ENCODE data around the gene RNF126.
"Not testable (repeated sequence)": the region's sequence is repeated elsewhere in the genome, so short reads cannot be mapped to it uniquely, and the experiment has no call there.

The RNF126 gene

GRCh38 chr19:609004-609346, 54.0 kb downstream of the RNF126 start:
- no peak for DNase-seq

- no peak for DNase-seq
Measured at GRCh38 chr19:608155-609003, 54.6 kb downstream of the RNF126 start.

DNA sequence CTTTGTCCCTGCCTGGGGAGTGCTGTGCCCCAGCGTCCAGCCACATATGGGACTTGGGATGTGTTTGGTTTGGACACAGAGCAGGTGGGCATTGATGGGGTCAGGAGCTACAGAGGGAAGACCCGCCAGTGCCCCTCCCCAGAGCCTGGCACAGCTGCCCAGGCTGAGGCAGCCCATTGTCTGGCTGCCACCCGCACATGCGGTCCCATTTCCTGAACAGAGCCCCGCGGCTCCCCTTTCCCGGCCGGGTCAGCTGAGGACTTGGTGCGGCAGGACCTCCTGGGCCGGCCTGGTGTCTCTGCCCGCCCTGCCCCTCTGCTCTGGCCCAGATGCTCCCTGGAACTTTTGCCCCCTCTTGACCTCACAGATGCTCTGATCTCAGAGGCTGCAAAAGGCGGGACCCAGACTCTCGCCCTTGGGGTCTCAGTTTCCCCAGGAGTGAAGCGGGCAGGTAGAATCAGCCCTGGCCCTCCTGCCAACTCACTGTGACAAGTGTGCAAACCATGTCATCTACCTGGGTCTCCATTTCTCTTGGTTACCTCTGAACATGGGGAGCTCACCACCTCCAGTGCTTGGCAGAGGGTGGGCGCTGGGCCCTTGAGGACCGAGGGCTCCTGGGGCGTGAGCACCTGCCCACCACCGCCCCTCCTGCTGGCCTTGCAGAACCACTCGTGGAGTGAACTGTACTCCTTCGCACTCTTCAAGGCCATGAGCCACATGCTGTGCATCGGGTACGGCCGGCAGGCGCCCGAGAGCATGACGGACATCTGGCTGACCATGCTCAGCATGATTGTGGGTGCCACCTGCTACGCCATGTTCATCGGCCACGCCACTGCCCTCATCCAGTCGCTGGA, 55.5 kb downstream of the RNF126 start:
- DNase-seq: no peak

GRCh38 chr19:605061-605971, 57.7 kb downstream of the RNF126 start:
- DNase-seq: not testable (repeated sequence)

DNA sequence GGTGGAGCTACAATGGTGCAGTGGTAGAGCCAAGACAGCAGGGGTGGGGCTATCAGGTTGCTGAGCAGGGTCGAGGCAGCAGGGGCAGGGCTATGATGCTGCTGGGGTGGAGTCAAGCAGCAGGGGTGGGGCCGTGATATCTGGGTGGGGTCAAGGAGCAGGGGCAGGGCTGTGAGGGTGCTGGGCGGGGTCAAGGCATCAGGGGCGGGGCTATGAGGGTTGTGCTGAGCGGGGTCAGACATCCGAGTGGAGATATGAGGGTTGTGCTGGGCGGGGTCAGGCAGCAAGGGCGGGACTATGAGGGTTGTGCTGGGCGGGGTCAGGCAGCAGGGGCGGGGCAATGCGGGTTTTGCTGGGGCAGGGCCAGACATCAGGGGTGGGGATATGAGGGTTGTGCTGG, 58.7 kb downstream of the RNF126 start:
- no peak for DNase-seq

DNA sequence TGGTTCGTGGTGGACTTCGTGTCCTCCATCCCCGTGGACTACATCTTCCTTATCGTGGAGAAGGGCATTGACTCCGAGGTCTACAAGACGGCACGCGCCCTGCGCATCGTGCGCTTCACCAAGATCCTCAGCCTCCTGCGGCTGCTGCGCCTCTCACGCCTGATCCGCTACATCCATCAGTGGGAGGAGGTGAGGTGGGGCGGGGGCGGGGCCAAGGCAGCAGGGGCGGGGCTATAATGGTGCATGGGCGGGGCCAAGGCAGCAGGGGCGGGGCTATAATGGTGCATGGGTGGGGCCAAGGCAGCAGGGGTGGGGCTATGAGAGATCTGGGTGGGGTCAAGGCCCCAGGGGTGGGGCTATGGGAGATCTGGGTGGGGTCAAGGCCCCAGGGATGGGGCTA, 59.2 kb downstream of the RNF126 start:
- not testable (repeated sequence) for DNase-seq

DNA sequence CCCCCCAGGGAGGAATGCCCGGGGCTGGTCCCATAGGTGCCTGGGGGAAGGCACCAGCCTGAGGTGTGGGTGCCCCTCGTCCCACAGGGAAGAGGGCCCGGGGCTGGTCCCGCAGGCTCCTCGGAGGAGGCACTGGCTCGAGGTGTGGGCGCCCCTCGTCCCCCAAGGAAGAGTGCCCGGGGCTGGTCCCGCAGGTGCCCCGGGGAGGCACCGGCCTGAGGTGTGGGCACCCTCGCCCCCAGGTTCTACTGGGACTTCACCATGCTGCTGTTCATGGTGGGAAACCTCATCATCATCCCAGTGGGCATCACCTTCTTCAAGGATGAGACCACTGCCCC, 59.7 kb downstream of the RNF126 start:
- not testable (repeated sequence) for DNase-seq

DNA sequence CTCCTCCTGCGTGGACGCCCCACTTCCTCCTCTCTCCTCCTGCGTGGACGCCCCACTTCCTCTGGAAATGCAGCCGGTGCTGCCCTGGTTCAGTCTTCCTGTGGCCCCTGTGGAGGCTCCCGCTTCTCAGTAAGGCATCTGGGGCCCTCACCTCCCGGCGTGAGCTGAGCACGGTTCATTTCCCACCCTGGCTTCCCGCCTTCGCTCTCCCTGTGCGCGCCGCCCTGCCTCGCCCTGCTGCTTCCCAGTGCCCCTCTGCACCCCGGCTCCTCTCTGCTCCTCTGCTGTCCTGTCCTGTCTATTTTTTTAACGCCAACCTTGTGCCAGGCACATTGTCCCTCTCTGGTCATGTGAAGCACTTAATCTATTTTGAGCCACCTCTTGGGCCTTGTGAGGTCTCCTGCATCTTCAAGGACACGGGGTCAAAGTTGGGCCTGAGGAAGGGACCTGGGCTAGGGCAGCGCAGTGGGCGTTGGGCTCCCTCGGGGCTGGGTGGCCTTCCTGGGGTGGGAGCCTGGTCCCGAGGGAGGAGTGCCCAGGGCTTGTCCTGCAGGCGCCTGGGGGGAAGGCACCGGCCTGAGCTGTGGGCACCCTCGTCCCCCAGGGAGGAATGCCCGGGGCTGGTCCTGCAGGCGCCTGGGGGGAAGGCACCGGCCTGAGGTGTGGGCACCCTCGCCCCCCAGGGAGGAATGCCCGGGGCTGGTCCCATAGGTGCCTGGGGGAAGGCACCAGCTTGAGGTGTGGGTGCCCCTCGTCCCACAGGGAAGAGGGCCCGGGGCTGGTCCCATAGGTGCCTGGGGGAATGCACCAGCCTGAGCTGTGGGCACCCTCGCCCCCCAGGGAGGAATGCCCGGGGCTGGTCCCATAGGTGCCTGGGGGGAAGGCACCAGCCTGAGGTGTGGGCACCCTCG, 60.4 kb downstream of the RNF126 start:
- DNase-seq: no peak

DNA sequence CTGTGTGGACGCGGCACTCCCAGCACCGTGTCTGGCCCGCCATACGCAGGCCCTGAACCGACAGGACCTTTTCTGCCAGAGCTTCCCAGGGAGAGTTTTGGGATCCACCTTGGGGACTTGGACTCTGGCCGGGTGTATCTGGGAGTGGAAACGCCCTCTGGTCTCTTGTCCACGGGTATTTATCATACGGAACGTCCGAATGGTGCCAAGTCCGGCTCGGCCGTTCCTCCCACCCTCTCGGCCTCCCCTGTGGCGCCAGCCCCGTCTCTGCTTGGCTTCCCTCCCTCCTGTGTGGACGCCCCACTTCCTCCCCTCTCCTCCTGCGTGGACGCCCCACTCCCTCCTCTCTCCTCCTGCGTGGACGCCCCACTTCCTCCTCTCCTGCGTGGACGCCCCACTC, 61.2 kb downstream of the RNF126 start:
- no peak for DNase-seq

DNA sequence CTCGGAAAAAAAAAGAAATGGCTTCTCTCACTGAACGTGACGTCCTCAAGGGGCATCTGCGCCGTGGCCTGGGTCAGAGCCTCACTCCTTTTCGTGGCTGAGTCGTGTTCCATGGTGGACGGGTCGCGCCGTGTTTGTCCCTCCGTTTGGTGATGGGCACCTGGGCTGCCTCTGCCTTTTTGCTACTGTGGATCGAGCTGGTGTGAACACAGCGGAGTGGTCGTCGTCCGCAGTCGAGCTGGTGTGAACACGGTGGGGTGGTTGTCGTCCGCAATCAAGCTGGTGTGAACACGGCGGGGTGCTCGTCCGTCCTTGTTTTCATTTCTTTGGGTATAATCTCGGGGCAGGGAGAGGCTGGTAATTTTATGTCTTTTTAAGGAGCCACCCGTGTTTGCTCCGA, 61.7 kb downstream of the RNF126 start:
- DNase-seq: no peak
